Uterus (tissue), 4 donors: ENCODE results near the gene NOP56. TPM values are rescaled to one million over a fixed set of nuclear protein-coding genes. Genes with fewer than 3 reads are reported as not detected.

ENCODE experiments used
- DNase-seq, 2 donors: peaks; one replicate each; pipeline ENCODE4 v3.0.0-alpha.2; 2019 to 2020
- H3K27ac ChIP-seq, 2 donors: fragments of 200-600 bp; sonication (generic); 1 replicate in 1 of 2; 2 replicates in 1 of 2; pipeline ENCODE4 v1.5.1; 2016 to 2018
- H3K27me3 ChIP-seq, 2 donors: fragments of 200-600 bp; sonication (generic); one replicate each; pipeline ENCODE4 v1.5.1; 2018 to 2019; ENCODE audit warnings: control low read depth in 1 of 2
- H3K36me3 ChIP-seq, 2 donors: fragments of 200-600 bp; sonication (generic); one replicate each; pipeline ENCODE4 v1.5.1; 2019; ENCODE audit warnings: control low read depth in 1 of 2
- H3K4me1 ChIP-seq, 2 donors: fragments of 200-600 bp; sonication (generic); one replicate each; pipeline ENCODE4 v1.5.1; 2018 to 2019; ENCODE audit warnings: control low read depth in 1 of 2
- H3K4me3 ChIP-seq, 2 donors: fragments of 200-600 bp; sonication (generic); 1 replicate in 1 of 2; 2 replicates in 1 of 2; pipeline ENCODE4 v1.5.1; 2018 to 2019; ENCODE audit warnings: mild to moderate bottlenecking in 1 of 2
- H3K9me3 ChIP-seq, 2 donors: fragments of 200-600 bp; sonication (generic); one replicate each; pipeline ENCODE4 v1.5.1; 2019; ENCODE audit warnings: control low read depth in 1 of 2
- CTCF ChIP-seq, 4 experiments: fragments of 200-600 bp in 2 of 4; fragments of 450-650 bp in 2 of 4; sonication (generic) in 2 of 4; IDR thresholded peaks; one replicate each; pipeline ENCODE4 v1.5.1; 2016 to 2019; ENCODE audit warnings: antibody characterized with exemption in 4 of 4, mild to moderate bottlenecking in 2 of 4, moderate library complexity in 1 of 4
- POLR2A ChIP-seq, 2 donors: fragments of 450-650 bp; IDR thresholded peaks; one replicate each; pipeline ENCODE4 v1.6.1; 2016; ENCODE audit warnings: antibody characterized with exemption in 2 of 2, mild to moderate bottlenecking in 1 of 2, moderate library complexity in 1 of 2
- intact Hi-C: fragments of 100-400 bp; cut with DNase I; formaldehyde crosslinking; loops from one replicate; pipeline ENCODE4 v1.15.1; 2023; ENCODE audit warnings: low total_unique reads
- total RNA-seq, 4 donors: library from RNA; depleted of rRNA in 3 of 4; stranded (reverse); fragments of >200 nt in 3 of 4; gene quantifications; one replicate each; pipeline versions ENCODE4 v1.1.0 to v1.2.4, GENCODE V29; 2014 to 2023
- donor health status: DM: yes; HTN: yes; CAD: no.

NOP56 gene
- total RNA-seq, 4 donors from 2014 or later: 108 to 151 (median 134) TPM

GRCh38 chr20:2610326-2610725 lies 42.1 kb upstream of the NOP56 start:
- H3K27me3 ChIP-seq: no peaks in the 10 kb centered on the region
- no peak for DNase-seq
- H3K27ac ChIP-seq: no peak overlapping the region
- H3K4me1 ChIP-seq: no peaks in the 10 kb centered on the region
- intact Hi-C loops: no loop called here
- no peak overlapping the region for H3K4me3 ChIP-seq
- no peak for TF ChIP-seq POLR2A (IDR thresholded peaks at IDR 0.05)
- no peak for TF ChIP-seq CTCF (IDR thresholded peaks at IDR 0.05)
- H3K9me3 ChIP-seq: peaks cover 0 to 8% of the 10 kb centered on the region in 2 donors
- H3K36me3 ChIP-seq: no peaks in the 10 kb centered on the region

GRCh38 chr20:2610941-2611720 lies 41.3 kb upstream of the NOP56 start:
- intact Hi-C loops: no loop called here
- Histone ChIP-seq H3K4me3 (no peak overlapping the region), H3K27me3 (no peaks in the 10 kb centered on the region), H3K4me1 (no peaks in the 10 kb centered on the region), H3K27ac (no peak overlapping the region), H3K36me3 (no peaks in the 10 kb centered on the region), H3K9me3 (peaks cover 0 to 8% of the 10 kb centered on the region in 2 donors)
- no peak for DNase-seq
- TF ChIP-seq POLR2A (IDR thresholded peaks at IDR 0.05) (no peak), CTCF (IDR thresholded peaks at IDR 0.05) (no peak)

GRCh38 chr20:2612073-2612472 lies 40.4 kb upstream of the NOP56 start:
- TF ChIP-seq CTCF (IDR thresholded peaks at IDR 0.05): no peak
- no peak for TF ChIP-seq POLR2A (IDR thresholded peaks at IDR 0.05)
- Histone ChIP-seq H3K27me3 (no peaks in the 10 kb centered on the region), H3K9me3 (peaks cover 0 to 6% of the 10 kb centered on the region in 2 donors), H3K4me1 (no peaks in the 10 kb centered on the region), H3K36me3 (no peaks in the 10 kb centered on the region), H3K4me3 (no peak overlapping the region), H3K27ac (no peak overlapping the region)
- no peak for DNase-seq
- intact Hi-C loops: no loop called here

GRCh38 chr20:2616634-2617033 lies 35.8 kb upstream of the NOP56 start:
- H3K4me1 ChIP-seq: no peaks in the 10 kb centered on the region
- no peak for DNase-seq
- intact Hi-C loops: no loop called here
- TF ChIP-seq POLR2A (IDR thresholded peaks at IDR 0.05) (no peak), CTCF (IDR thresholded peaks at IDR 0.05) (no peak)
- no peak overlapping the region for H3K27ac ChIP-seq
- no peaks in the 10 kb centered on the region for H3K36me3 ChIP-seq
- H3K27me3 ChIP-seq: no peaks in the 10 kb centered on the region
- no peaks in the 10 kb centered on the region for H3K9me3 ChIP-seq
- no peak overlapping the region for H3K4me3 ChIP-seq

GRCh38 chr20:2617099-2617714 lies 35.2 kb upstream of the NOP56 start:
- no peaks in the 10 kb centered on the region for H3K36me3 ChIP-seq
- no peak for DNase-seq
- intact Hi-C loops: no loop called here
- no peaks in the 10 kb centered on the region for H3K9me3 ChIP-seq
- H3K4me3 ChIP-seq: no peak overlapping the region
- no peaks in the 10 kb centered on the region for H3K4me1 ChIP-seq
- H3K27ac ChIP-seq: no peak overlapping the region
- TF ChIP-seq POLR2A (IDR thresholded peaks at IDR 0.05) (no peak), CTCF (IDR thresholded peaks at IDR 0.05) (no peak)
- no peaks in the 10 kb centered on the region for H3K27me3 ChIP-seq
